CD4-positive, alpha-beta T cell treated with Interleukin-10 for 1 hour (primary cell): ENCODE data around the gene ADCY7.

Experiments
- DNase-seq: peaks from one replicate; pipeline ENCODE4 v3.0.0-alpha.2; 2020

The ADCY7 gene

GRCh38 chr16:50284131-50284911, 18.0 kb downstream of the ADCY7 start:
- no peak for DNase-seq

- no peak for DNase-seq
Observed at GRCh38 chr16:50285406-50286003, 19.2 kb downstream of the ADCY7 start.

GRCh38 chr16:50286681-50287080, 20.3 kb downstream of the ADCY7 start:
- DNase-seq = no peak

DNA sequence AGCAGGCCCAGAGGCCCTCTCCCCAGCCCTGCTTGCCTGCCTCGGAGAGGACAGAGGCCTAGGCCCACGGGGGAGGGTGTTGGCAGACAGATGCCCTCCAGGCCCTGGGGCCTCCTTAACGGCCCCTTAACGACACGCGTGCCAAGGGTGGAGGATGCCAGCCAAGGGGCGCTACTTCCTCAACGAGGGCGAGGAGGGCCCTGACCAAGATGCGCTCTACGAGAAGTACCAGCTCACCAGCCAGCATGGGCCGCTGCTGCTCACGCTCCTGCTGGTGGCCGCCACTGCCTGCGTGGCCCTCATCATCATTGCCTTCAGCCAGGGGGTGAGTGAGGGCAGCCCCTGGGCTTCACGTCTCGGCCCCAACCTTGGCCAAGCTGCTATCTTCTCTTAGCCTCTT, 21.7 kb downstream of the ADCY7 start:
- no peak for DNase-seq

GRCh38 chr16:50288920-50289319, 22.6 kb downstream of the ADCY7 start:
- no peak for DNase-seq

- DNase-seq = no peak
Observed at GRCh38 chr16:50289950-50290764, 23.8 kb downstream of the ADCY7 start.

- DNase-seq = no peak
Observed at GRCh38 chr16:50290856-50291255, 24.5 kb downstream of the ADCY7 start.

- no peak for DNase-seq
Observed at GRCh38 chr16:50291719-50292565, 25.6 kb downstream of the ADCY7 start.

DNA sequence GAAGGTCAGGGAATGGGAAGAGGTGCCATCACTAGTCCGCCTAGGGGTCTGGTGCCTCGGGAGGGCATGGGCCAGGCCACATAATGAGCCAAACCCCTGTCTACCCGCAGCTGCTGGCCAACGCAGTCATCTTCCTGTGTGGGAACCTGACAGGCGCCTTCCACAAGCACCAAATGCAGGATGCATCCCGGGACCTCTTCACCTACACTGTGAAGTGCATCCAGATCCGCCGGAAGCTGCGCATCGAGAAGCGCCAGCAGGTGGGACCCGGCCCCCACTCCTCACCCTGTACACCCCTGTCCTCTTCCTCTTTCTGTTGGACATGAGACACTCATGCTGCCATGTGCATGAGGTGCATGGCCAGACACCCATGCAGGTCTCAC, 26.2 kb downstream of the ADCY7 start:
- DNase-seq = no peak

DNA sequence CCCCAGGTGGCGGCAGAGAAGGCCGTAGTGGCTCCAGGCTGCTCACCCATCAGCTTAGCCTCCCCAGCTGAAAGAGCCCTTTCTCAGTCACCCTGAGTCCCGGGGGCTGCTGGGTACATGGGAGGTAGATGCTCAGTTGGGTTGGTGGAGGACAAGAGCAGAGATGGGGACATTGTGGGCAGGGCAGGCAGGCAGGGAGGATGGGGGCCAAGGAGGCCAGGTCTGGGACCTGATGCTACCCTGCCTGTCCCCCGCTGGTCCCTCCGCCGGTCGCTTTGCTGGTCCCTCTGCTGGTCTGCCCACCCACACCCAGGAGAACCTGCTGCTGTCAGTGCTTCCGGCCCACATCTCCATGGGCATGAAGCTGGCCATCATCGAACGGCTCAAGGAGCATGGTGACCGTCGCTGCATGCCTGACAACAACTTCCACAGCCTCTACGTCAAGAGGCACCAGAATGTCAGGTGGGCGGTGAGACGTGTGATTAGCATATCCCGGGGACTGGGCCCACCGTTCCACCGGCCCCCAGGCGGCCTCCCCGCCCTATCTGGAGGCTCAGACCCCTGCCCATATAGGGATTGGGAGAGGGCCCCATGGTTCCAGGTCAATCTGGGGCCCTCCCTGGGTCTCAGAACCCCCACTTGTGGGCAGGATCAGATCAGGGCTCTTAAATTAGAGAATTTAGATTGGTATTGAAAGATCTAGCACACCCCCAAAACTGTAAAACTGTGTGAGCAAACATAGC, 26.9 kb downstream of the ADCY7 start:
- DNase-seq = no peak

GRCh38 chr16:50293994-50294855, 27.9 kb downstream of the ADCY7 start:
- DNase-seq = no peak

DNA sequence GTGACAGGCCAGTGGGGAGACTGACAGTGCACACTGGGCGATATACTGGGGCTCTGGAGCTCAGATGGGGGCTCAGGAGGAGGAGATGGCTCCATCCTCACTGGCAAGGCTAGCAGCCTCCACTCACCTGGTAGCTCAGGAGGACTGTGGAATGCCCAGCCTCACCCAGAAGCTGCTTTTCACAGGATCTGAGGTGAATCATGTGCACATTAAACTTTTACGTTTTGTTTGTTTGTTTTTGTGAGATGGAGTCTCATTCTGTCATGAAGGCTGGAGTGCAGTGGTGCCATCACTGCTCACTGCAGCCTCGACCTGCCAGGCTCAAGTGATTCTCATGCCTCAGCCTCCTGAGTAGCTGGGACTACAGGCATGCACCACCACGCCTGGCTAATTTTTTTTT, 28.6 kb downstream of the ADCY7 start:
- no peak for DNase-seq

GRCh38 chr16:50295541-50296132, 29.3 kb downstream of the ADCY7 start:
- DNase-seq = no peak

- DNase-seq = no peak
Observed at GRCh38 chr16:50296807-50297206, 30.5 kb downstream of the ADCY7 start.

GRCh38 chr16:50297301-50298074, 31.1 kb downstream of the ADCY7 start:
- DNase-seq = no peak

DNA sequence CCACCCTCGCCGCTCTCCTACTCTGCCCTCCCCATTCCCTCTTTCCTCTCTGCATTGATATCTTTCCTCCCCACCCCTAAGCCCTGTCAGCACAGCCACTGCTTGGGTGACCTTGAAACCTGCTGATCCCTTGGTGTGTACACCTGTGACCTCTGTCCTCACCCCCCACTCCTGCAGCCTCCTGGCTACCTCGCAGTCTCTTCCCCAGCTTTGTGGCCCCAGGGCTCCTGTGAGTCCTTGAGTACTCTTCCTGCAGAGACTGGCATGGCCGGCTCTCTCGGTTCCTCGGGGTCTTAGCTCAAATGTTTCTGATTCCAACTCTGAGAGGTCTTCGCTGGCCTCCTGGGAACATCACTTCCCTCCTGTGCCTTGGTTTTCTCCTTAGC, 31.7 kb downstream of the ADCY7 start:
- DNase-seq = no peak

DNA sequence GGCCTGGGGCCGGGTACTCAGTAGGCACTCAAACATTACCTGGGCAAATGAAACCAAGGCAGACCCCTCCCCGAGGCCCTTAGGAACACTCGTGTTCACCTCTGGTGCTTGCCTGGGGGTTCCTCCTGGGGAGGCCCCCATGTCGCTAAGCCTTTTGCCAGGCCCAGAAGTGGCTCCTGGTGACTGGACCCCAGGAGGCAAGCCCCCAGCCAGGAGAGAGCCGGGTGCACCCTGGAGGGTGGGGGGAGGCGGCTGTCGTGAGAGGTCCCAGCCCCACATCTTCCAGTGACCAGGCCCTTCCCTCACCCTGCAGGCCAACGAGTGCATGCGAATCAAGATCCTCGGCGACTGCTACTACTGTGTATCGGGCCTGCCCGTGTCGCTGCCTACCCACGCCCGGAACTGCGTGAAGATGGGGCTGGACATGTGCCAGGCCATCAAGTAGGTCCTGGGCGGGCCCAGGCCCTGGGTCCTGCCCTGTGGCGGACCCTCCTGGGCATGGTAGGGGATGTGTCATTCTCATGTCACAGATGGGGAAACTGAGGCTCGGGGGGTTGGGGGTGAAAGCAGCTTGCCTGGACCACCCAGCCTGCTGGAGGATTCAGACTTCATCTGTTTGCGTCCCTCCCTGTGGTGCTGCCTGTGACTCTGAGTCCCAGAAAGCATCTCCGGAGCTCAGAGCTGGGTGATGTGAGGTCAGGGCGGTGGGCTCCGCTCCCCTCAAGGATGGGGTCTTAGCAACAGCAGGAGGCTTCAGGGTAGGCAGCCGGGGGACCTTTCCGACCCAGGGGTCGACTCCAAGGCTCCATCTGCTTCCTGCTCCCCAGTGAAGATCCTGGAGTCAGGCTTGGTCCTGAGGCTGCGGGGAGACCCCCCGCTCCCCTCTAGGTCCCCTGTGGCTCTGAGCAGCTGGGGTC, 32.5 kb downstream of the ADCY7 start:
- no peak for DNase-seq

- no peak for DNase-seq
Observed at GRCh38 chr16:50299508-50300105, 33.3 kb downstream of the ADCY7 start.
